Panc1 (cell line): ENCODE results near the gene TMEM252.

Source experiments
- CTCF ChIP-seq: fragments of 450-650 bp; IDR thresholded peaks from 2 replicates; pipeline ENCODE4 v1.5.1; 2017; ENCODE audit warnings: mild to moderate bottlenecking
- REST ChIP-seq, 2 experiments: IDR thresholded peaks; 2 replicates each; pipeline ENCODE4 v1.6.1; 2011 to 2012; ENCODE audit warnings: low read depth in 2 of 2, control low read depth in 1 of 2, low read length in 1 of 2, mild to moderate bottlenecking in 1 of 2, moderate library complexity in 1 of 2; ENCODE audit not compliant: insufficient read depth in 1 of 2

GRCh38 chr9:68552700-68553476, 12.2 kb upstream of the TMEM252 start:
- TF ChIP-seq CTCF (no peak), REST (IDR thresholded peaks at IDR 0.05; ENCODE audit: insufficient read depth in 1 of 2, low read depth in 2 of 2, low read length in 1 of 2) (no peak)
